Fibroblast of mammary gland (primary cell): ENCODE data around the gene PLPP6.

Source experiments
- DNase-seq: peaks from one replicate; pipeline ENCODE4 v3.0.0-alpha.2; 2010; ENCODE audit warnings: low read depth
- H3K4me3 ChIP-seq: 2 replicates; pipeline ENCODE4 v1.5.1; 2011; ENCODE audit warnings: low read depth, mild to moderate bottlenecking, low read length, moderate library complexity; ENCODE audit not compliant: control insufficient read depth
- CTCF ChIP-seq: conservative IDR thresholded peaks from 2 replicates; pipeline ENCODE4 v1.5.1; 2011; ENCODE audit warnings: low read depth, low read length, inconsistent platforms; ENCODE audit not compliant: control insufficient read depth, insufficient read depth

PLPP6 gene

GRCh38 chr9:4620057-4620765, 41.9 kb upstream of the PLPP6 start:
- no peak overlapping the region for H3K4me3 ChIP-seq
- TF ChIP-seq CTCF: no peak
- no peak for DNase-seq

- DNase-seq: peak; percentile 16
- no peak for TF ChIP-seq CTCF
- no peak overlapping the region for H3K4me3 ChIP-seq
Measured at GRCh38 chr9:4620881-4621555, 41.1 kb upstream of the PLPP6 start.

GRCh38 chr9:4622016-4622415, 40.1 kb upstream of the PLPP6 start:
- TF ChIP-seq CTCF: no peak
- no peak for DNase-seq
- no peak overlapping the region for H3K4me3 ChIP-seq

- DNase-seq: peak; percentile 2
- peak; percentile 2 for TF ChIP-seq CTCF
- H3K4me3 ChIP-seq: no peak overlapping the region
Measured at GRCh38 chr9:4630836-4631235, 31.3 kb upstream of the PLPP6 start.

- H3K4me3 ChIP-seq: no peak overlapping the region
- no peak for TF ChIP-seq CTCF
- DNase-seq: no peak
Measured at GRCh38 chr9:4638968-4639367, 23.1 kb upstream of the PLPP6 start.

GRCh38 chr9:4639420-4639819, 22.7 kb upstream of the PLPP6 start:
- no peak for TF ChIP-seq CTCF
- H3K4me3 ChIP-seq: no peak overlapping the region
- DNase-seq: no peak
